GM18526 (cell line): ENCODE results near the gene EFCAB10.

Experiments used
- POLR2A ChIP-seq: IDR thresholded peaks from 3 replicates; pipeline ENCODE4 v1.6.1; 2011; ENCODE audit not compliant: insufficient read length; ENCODE audit errors: extremely low read depth

Gene EFCAB10

DNA sequence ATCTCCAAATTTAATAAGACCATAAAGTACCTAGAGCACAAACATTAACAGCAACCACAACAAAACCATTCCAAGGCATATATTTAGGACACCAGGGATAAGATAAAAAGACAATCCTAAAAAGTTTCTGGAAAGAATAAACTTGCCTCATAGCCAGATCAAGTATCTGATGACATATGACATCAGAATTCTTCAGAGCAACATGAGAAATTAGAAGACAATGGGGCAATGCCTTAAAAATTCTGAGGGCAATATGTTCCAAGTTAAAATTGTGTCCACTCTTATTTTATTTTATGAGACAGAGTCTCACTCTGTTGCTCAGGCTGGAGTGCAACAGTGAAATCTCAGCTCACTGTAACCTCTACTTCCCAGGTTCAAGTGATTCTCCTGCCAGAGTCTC, 2.8 kb downstream of the EFCAB10 start:
- no peak for TF ChIP-seq POLR2A

DNA sequence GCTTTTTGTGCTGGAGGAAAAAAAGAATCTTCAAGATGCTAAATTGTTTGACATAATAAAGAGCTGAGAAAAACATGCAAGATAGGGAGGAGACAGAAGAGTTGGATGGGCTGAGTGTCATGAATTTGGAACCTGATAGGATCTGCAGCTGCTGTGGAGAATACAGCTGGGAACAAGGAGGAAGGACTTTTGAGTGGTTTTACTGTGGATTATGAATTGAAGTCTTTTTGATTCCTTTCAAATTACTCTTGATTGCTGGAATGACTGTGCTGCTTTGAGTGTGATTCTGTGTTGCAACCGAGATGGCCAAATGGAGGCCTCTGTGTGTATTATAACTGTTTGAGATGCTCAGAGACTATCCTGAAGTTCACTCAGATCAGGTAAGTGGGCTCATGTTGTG, 4.0 kb downstream of the EFCAB10 start:
- no peak for TF ChIP-seq POLR2A

DNA sequence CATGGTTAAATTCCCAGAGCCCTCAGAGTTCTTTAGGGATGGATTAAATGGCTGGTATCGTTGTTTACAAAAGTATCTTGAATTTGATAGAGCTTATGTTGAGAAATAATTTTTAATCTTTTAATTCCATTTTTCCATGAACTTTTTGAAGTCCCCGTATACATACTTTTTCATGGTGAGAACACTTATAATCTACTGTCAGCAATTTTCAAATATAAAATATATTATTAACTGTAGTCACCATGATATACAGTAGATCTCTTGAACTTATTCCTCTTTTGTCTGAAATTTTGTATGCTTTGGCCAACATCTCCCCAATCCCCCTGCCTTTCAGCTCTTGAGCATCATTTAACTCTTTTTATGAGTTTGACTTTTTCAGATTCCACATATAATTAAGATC, 9.4 kb downstream of the EFCAB10 start:
- no peak for TF ChIP-seq POLR2A

DNA sequence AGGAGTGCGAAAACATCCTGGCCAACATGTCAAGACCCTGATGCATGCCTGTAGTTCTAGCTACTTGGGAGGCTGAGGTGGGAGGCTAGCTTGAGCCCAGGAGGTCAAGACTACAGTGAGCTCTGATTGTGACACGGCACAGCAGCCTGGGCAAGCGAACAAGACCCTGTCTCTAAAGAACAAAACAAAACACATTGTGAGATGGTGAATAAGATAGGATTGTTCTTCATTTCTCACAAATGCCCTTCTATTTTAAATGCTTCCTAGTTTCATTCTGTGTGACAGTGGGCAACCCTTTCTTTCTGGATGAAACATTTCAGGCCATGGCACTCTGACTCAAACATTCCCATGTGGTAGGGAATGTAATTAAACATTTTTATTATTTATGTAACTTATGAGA, 13.5 kb downstream of the EFCAB10 start:
- no peak for TF ChIP-seq POLR2A

DNA sequence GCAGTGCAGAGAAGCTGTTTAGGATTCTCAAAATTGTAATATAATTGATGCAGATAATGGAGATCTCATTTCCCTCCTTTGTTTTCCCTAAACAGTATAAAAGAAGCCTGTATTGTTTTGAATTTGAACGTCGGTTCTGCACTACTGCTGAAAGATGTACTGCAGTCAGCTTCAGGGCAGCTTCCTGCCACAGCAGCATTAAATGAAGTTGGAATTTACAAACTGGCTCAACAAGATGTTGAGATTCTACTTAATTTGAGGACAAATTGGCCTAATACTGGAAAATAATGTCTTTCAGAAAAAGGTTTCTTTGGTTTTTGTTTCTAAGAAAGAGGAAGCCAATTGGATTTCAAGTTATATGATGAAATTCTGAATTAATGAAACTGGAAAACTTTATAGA, 14.3 kb downstream of the EFCAB10 start:
- no peak for TF ChIP-seq POLR2A

DNA sequence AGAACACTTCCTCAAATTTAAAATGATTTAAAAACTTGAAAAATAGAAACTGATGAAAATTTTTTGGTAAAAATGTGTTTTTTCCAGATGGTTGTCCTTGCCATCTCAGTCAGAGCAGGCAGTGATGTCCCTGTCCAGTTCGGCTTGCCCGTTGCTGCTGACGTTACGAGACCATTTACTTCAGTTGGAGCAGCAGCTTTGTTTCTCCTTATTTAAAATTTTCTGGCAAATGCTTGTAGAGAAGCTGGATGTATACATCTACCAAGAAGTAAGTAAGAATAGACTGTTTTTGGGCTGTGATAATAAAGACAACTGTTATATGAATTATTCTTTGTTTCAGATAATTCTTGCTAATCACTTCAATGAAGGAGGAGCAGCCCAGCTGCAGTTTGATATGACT, 16.1 kb downstream of the EFCAB10 start:
- TF ChIP-seq POLR2A, result no peak

DNA sequence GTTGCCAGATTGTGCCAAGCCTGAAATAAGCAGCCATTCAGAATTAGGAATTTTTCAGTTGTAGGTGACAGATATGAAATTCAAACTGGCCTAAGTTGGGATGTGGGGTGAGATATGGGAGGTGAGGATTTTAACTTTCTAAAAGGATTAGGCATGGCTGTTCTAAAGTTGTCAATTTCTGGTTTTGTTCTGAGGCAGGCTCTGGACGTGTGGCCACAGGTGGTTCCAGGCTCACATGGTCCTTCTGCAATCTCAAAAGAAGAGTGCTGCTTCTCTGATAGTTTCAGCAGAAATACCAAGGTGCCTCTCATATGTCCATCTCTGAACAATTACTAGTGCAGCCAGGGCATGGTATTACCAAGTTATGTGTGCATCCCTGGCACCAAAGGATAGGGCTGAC, 21.4 kb downstream of the EFCAB10 start:
- TF ChIP-seq POLR2A, result no peak

DNA sequence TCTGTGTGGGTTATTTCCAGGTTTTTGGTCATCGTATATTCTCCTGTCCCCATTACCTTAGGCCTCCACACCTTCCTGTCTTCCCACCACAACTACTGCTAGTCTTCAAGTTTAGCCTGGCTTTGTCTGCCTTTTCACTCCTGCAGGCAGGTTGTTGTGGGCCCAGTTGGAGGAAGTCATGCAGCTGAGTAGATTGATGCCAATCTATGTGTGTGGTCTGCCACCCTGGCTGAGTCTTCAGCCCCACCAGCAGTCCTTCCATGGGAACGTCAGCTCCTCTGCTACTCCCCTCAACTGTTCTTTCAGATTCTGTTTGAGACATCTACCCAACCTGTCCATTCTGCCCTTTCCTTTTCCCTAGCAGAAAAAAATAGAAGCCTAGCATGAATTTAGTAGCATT, 43.0 kb downstream of the EFCAB10 start:
- no peak for TF ChIP-seq POLR2A

DNA sequence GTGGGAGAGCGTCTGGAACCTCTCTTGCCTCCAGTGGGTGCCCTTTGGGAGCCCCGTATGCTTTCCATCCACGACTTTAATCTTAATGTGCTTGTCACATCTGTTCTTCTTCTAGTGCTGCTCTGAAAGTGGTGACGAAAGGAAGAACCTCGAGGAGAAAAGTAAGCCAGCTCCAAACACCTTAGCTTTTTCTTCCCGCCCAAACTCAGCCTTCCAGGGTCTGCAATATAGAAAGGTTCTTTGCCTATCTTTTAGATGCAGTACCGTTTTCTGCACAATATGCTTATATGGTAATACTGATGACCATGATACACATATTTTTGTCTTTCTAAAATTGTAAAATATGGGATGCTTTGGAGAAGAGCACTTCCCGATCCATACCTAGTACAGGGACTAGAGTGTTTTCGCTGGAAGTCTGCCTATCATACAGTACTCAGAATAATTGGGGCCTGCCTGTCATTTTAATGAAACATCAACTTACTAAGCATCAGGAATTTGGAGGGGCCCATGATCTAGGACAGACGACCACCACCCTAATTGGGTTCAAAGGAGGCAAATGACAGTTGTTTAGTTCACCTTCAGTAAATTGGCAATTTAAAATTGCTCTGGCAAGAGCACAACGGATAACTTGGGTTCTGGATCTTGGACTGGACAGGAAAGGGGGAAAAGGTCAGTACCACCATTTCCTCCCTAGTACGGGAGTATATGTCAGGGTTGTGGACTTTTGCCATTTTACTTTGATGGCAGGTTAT, 48.4 kb downstream of the EFCAB10 start:
- no peak for TF ChIP-seq POLR2A

DNA sequence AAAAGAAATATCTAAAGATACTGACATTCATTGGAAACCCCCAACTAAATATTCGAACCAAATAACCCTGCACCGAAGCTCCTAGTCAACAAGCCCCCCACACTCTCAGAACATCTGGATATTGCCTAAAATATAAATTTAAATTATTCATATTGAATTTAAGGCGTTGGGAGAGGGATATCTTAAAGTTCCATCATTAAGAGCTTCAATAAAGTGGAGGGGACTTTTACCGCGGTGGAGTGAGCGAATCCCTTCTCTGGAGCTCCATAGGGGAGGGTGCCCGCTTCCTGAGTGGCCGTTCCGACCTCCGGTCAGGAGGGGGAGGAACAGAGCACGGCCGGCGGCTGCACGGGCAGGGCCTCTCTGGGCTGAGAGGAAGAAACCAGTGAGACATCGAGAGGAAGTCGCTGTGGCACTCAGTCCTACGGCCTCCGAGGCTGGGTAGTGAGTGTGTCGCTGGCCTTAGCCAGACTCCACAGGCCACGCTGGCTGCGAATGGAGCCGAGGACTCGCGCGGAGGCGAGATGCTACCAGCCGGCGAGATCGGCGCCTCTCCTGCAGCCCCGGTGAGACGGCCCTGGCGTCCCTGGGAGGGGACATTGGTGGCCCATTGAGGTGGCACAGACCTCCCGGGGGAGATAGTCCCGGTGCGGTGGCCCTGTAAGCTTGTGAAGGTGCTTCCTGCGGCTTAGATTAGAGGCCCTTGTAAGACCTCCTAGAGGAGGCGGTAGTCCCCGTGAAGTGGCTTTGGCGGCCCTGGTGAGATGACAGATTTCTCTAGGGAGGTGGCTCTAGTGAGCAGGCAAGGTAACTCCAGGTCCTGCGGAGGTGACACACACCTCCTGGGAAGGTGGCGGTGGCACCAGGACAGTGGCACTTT, 49.3 kb downstream of the EFCAB10 start, which contains the start of gene RINT1:
TSS of gene RINT1 (plus strand) at position 410 of the 880 bp plus-strand sequence. CDS start at position 525, 115 bp downstream.
- peak; percentile 99 for TF ChIP-seq POLR2A

DNA sequence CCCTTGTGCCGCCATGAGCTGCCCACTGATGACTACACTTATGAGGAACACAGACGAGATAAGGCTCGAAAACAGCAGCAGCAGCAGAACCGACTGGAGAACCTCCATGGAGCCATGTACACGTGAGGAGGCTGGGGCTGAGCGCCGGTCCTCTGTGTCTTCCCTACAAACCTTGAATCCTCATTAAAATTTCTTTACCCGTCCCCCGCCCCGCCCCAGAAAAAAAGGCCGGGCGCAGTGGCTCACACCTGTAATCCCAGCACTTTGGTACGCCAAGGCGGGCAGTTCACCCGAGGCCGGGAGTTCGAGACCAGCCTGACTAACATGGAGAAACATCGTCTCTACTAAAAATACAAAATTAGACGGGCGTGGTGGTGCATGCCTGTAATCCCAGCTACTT, 50.7 kb downstream of the EFCAB10 start:
- TF ChIP-seq POLR2A, result no peak

DNA sequence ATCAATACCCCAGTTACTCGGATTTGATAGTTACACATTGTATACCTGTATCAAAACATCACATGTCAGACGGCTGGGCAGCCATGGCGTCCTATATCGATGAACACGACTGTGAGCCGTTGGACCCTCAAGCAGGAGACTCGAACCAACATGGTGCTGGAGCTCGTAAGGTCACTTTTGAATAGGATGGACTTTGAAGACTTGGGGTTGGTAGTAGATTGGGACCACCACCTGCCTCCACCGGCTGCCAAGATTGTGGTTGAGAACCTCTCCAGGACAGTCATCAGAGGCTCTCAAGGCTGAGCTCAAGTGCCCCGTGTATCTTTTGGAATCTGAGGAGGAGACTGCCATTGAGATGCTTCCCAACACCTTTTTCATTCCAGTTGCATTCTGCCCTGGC, 51.2 kb downstream of the EFCAB10 start:
- TF ChIP-seq POLR2A, result no peak

DNA sequence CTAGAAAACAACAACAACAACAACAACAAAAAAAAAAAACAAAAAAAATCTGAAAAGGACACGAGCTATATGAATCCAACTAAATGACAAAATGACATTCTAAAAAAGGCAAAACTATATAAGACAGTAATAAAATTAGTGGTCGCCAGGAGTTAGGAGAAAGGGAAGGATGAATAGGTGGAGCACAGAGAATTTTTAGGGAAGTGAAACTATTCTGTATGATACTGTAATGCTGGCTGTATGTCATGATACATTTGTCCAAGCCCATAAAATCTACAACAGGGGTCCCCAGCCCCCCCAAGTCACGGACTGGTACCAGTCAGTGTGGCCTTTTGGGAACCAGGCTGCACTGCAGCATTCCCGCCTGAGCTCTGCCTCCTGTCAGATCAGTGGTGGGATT, 56.5 kb downstream of the EFCAB10 start:
- no peak for TF ChIP-seq POLR2A

DNA sequence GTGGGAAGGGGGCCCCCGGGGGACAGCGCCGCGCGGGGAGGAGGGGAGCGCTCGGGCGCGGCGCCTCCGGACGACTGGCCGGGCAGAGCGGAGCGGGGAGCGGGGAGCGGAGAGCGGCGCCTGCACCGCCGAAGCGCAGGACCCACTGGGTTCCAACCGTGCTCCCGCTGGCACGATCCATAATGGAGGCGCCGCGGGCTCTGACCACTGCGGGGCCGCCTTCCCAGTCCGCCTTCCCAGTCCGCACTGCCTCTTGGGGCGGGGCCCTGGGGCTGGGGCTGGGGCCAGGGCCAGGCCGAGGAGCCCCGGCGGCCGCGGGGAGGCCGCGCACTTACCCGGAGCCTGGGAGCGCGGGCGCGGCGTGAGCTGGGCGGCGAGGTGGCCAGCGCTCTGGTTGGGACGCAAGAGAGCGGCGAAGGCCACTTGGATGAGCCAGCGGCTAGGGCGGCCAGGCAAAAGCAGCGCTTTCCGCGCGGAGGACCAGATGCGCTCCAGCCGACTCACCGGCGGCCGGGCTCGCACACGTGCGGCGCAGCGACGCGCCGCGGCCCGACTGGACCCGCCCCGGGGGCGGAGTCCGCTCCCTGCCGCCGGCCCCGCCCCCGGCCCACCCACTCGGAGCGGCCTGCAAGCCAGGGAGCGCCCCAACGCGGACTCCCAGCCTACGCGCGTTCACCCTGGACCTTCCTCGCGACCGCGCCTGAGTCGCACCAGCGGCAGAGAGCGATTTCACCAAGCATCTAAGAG, 59.4 kb downstream of the EFCAB10 start, which contains the start of gene PUS7:
TSS of gene PUS7 (minus strand) at position 555 of the 747 bp plus-strand sequence. CDS start 13,759 bp downstream, outside the sequence.
- TF ChIP-seq POLR2A, result peak; percentile 85

DNA sequence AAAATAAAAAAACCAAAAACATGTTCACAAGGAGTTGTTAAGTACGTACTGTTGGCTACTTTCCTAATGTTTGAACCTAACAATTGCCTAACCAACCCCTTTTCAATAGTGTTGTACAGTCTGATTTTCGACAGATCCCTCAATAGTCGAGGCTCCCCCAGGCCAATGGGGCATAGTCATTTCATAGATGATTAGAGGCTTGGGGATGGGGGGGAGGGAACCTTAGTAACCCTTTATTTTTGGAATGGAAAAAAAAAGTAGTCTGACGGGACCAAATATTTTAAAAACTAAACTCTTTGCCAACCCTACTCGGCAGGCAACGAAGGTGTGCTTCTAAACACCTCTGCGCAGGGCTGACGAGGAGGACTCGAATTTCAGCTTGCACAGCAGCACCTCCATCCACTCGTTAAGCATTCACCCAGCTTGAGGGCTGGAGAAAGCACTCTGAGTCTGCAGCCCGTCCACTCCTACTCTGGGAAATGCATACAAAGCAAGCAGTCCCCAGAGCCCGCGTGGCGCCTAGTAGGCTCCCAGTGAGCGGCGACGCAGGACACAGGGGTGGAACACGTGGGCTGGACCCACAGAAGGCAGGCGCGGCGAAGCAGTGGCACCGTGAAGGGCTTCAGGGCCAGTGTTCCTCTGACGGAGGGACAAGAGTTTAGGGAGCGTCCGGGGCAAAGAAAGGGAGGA, 60.1 kb downstream of the EFCAB10 start:
- no peak for TF ChIP-seq POLR2A
